Common myeloid progenitor, CD34-positive (primary cell): ENCODE measurements around the gene FNBP1L.

Experiments used
- CTCF ChIA-PET: fragments of 350-600 bp; sonication (Branson Sonifier 250); formaldehyde crosslinking; loops from one replicate; lab custom pipeline; 2021; ENCODE audit warnings: antibody characterized with exemption; lab: Charles Lee
- POLR2A ChIA-PET: fragments of 350-600 bp; sonication (Branson Sonifier 250); formaldehyde crosslinking; loops from one replicate; lab custom pipeline; 2021; ENCODE audit warnings: antibody characterized with exemption; lab: Charles Lee
- DNase-seq, 3 donors: peaks; one replicate each; pipeline versions ENCODE4 v3.0.0 to v3.0.0-alpha.2; 2013
- H3K27ac ChIP-seq, 2 experiments: 1 replicate in 1 of 2; 2 replicates in 1 of 2; pipeline ENCODE4 v1.7.0; 2013; ENCODE audit warnings: inconsistent platforms in 2 of 2, low read length in 2 of 2, mild to moderate bottlenecking in 2 of 2, low read depth in 1 of 2, moderate library complexity in 1 of 2; ENCODE audit not compliant: severe bottlenecking in 2 of 2, insufficient read depth in 1 of 2, poor library complexity in 1 of 2
- H3K27me3 ChIP-seq, 5 experiments: replicated peaks in 2 of 5; 1 replicate in 3 of 5; 2 replicates in 2 of 5; pipeline versions ENCODE4 v1.6.1 to v1.7.0; 2013; ENCODE audit warnings: low read length in 4 of 5, mild to moderate bottlenecking in 2 of 5, moderate library complexity in 2 of 5, inconsistent platforms in 1 of 5; ENCODE audit not compliant: insufficient read depth in 5 of 5, control insufficient read depth in 4 of 5
- H3K36me3 ChIP-seq, 4 experiments: 1 replicate in 2 of 4; 2 replicates in 2 of 4; pipeline versions ENCODE4 v1.6.1 to v1.7.0; 2013; ENCODE audit warnings: low read length in 3 of 4, control low read depth in 1 of 4, mild to moderate bottlenecking in 1 of 4; ENCODE audit not compliant: control insufficient read depth in 4 of 4, insufficient read depth in 4 of 4
- H3K4me1 ChIP-seq, 4 experiments: 1 replicate in 3 of 4; 2 replicates in 1 of 4; pipeline versions ENCODE4 v1.6.1 to v1.7.1; 2013; ENCODE audit warnings: low read length in 3 of 4, mild to moderate bottlenecking in 3 of 4, control low read depth in 1 of 4, inconsistent platforms in 1 of 4, moderate library complexity in 1 of 4; ENCODE audit not compliant: control insufficient read depth in 4 of 4, insufficient read depth in 4 of 4; ENCODE audit errors: control extremely low read depth in 1 of 4
- H3K4me3 ChIP-seq, 7 experiments: 1 replicate in 4 of 7; 2 replicates in 3 of 7; pipeline versions ENCODE4 v1.5.1 to v1.7.0; 2013; ENCODE audit warnings: mild to moderate bottlenecking in 7 of 7, low read length in 6 of 7, moderate library complexity in 6 of 7, inconsistent platforms in 2 of 7, low read depth in 2 of 7, control low read depth in 1 of 7; ENCODE audit not compliant: insufficient read depth in 4 of 7, control insufficient read depth in 1 of 7; ENCODE audit errors: extremely low read depth in 1 of 7
- H3K9me3 ChIP-seq, 5 experiments: 1 replicate in 4 of 5; 2 replicates in 1 of 5; pipeline versions ENCODE4 v1.6.1 to v1.7.1; 2013; ENCODE audit warnings: low read length in 4 of 5, mild to moderate bottlenecking in 2 of 5, inconsistent platforms in 1 of 5, low read depth in 1 of 5, moderate library complexity in 1 of 5; ENCODE audit not compliant: control insufficient read depth in 4 of 5, insufficient read depth in 2 of 5; ENCODE audit errors: control extremely low read depth in 1 of 5
- WGBS: methylation state at CpG from one replicate; pipeline ENCODE4 v1.1.5; 2013; ENCODE audit not compliant: insufficient coverage; 5-methylcytosine and 5-hydroxymethylcytosine counted together

The FNBP1L gene

DNA sequence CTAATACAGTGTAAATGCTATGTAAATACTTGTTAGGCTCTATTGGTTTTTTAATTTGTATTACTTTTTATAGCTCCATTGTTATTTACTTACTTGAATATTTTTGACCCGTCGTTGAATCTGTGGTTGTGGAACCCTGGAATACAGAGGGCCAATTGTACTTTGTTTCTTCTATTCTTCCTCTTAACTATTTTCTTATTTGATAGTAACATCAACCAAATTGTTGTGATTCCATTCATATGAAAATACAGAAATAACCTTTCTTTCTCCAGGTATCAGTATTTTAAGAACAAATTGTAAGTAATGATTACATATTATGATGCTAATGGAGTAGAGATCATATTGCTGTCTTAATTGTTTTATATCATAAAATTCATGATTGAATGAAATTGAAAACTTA lies 73.7 kb downstream of the FNBP1L start:
- Histone ChIP-seq H3K27ac (no peak overlapping the region), H3K9me3 (peaks cover 0 to 3% (median 0%) of the 10 kb centered on the region in 5 experiments), H3K4me3 (no peak overlapping the region), H3K36me3 (peaks cover 2 to 5% (median 5%) of the 10 kb centered on the region in 4 experiments), H3K27me3 (no peaks in the 10 kb centered on the region), H3K4me1 (peaks cover 0 to 11% (median 0%) of the 10 kb centered on the region in 4 experiments)
- no CpG with 5 or more reads among the region's 2 CpGs for WGBS
- no peak for DNase-seq
- ChIA-PET POLR2A (no interaction called here), CTCF (no interaction called here)

DNA sequence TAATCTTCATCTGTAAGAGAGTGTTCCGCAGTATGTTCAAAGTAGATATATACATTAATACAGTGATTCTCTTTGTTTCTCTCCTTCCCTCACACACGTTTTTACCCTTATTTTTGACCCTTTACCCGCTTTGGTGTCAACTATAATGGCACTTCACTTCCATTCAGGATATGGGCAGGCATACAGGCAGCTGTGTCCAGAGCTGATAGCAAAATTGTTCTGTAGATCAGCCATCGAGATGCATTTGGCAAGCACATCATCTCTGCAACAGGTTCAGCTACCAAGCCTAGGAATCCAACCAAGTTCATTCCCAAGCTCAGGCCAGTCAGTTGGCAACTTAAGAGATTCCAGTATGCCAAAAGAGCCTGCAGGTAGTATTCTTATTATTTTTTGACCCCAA lies 74.8 kb downstream of the FNBP1L start:
- H3K4me1 ChIP-seq, result peaks cover 0 to 11% (median 0%) of the 10 kb centered on the region in 4 experiments
- DNase-seq, result no peak
- peaks cover 2 to 5% (median 4%) of the 10 kb centered on the region in 4 experiments for H3K36me3 ChIP-seq
- H3K9me3 ChIP-seq, result peaks cover 0 to 3% (median 0%) of the 10 kb centered on the region in 5 experiments
- no peak overlapping the region for H3K27ac ChIP-seq
- H3K4me3 ChIP-seq, result no peak overlapping the region
- CTCF ChIA-PET, result no interaction called here
- H3K27me3 ChIP-seq, result no peaks in the 10 kb centered on the region
- POLR2A ChIA-PET, result no interaction called here
- WGBS, result 63% methylated on average over 2 of the region's 4 CpGs

DNA sequence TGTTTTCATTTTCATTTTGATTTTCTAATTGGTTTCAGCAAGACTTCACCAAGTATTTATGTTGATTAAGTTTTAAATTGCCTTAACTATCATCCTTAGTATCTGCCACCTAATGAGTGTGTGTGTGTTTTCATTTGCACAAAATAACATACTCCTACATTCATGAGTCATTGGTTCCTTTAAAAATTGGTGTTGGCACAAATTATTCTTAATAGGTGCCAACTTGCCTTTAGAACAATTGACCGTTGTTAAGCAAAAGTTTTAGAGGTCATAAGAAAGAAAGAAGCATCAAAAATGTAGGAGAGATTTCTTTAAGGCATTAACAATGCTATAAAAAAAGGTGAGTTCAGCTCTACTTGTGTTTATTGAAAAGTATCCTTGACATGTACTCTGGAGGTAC lies 77.5 kb downstream of the FNBP1L start:
- no peak overlapping the region for H3K27ac ChIP-seq
- no peak overlapping the region for H3K4me3 ChIP-seq
- CTCF ChIA-PET, result no interaction called here
- no peaks in the 10 kb centered on the region for H3K27me3 ChIP-seq
- peaks cover 0 to 3% (median 0%) of the 10 kb centered on the region in 5 experiments for H3K9me3 ChIP-seq
- H3K4me1 ChIP-seq, result peaks cover 0 to 4% (median 1%) of the 10 kb centered on the region in 4 experiments
- POLR2A ChIA-PET, result no interaction called here
- H3K36me3 ChIP-seq, result peaks cover 0 to 7% (median 5%) of the 10 kb centered on the region in 4 experiments
- no peak for DNase-seq
- 100% methylated on average over 1 of the region's 1 CpG for WGBS

GRCh38 chr1:93526431-93526830 lies 78.5 kb downstream of the FNBP1L start:
- POLR2A ChIA-PET, result no interaction called here
- H3K36me3 ChIP-seq, result peaks cover 0 to 8% (median 4%) of the 10 kb centered on the region in 4 experiments
- no peak overlapping the region for H3K27ac ChIP-seq
- no peaks in the 10 kb centered on the region for H3K9me3 ChIP-seq
- H3K27me3 ChIP-seq, result no peaks in the 10 kb centered on the region
- 83% methylated on average over 1 of the region's 2 CpGs for WGBS
- H3K4me3 ChIP-seq, result no peak overlapping the region
- DNase-seq, result no peak
- H3K4me1 ChIP-seq, result peaks cover 0 to 4% (median 1%) of the 10 kb centered on the region in 4 experiments
- CTCF ChIA-PET, result no interaction called here

- H3K4me3 ChIP-seq, result no peak overlapping the region
- H3K4me1 ChIP-seq, result peaks cover 0 to 4% (median 1%) of the 10 kb centered on the region in 4 experiments
- H3K27me3 ChIP-seq, result no peaks in the 10 kb centered on the region
- H3K27ac ChIP-seq, result no peak overlapping the region
- CTCF ChIA-PET, result no interaction called here
- peak in 2 of 3 donors; percentile 42 to 65 for DNase-seq
- POLR2A ChIA-PET, result no interaction called here
- WGBS, result 17% methylated on average over 1 of the region's 1 CpG
- peaks cover 2 to 10% (median 5%) of the 10 kb centered on the region in 4 experiments for H3K36me3 ChIP-seq
- H3K9me3 ChIP-seq, result no peaks in the 10 kb centered on the region
These were observed 80.5 kb downstream of the FNBP1L start for GRCh38 chr1:93528412-93528811.

DNA sequence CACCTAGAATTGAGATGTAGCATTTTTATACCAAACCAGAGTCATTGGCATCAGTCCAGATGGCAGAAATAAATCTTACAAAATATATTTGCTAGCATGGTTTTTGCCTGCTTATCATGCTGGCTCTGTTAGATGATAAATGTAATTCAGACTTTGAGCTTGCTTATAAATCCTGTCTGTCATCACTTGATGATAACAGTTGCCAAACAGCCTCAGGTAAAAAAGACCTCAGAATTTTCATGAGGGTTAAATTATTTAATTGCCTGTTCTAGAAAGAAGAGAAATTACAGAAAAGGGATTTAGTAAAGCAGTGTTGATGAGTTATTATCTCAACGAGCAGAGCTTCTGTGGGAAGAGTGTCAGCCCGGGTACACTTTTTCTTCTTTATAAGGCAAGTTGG lies 83.3 kb downstream of the FNBP1L start:
- Histone ChIP-seq H3K27ac (no peak overlapping the region), H3K36me3 (peaks cover 2 to 10% (median 5%) of the 10 kb centered on the region in 4 experiments), H3K4me3 (no peak overlapping the region), H3K4me1 (peaks cover 0 to 4% (median 1%) of the 10 kb centered on the region in 4 experiments), H3K27me3 (no peaks in the 10 kb centered on the region), H3K9me3 (no peaks in the 10 kb centered on the region)
- POLR2A ChIA-PET, result no interaction called here
- 15% methylated on average over 2 of the region's 2 CpGs for WGBS
- CTCF ChIA-PET, result interaction anchor here (1.3 kb wide), 1 partner anchor 83 kb away, joined by 3 read pairs; the partner anchor contains the start of gene FNBP1L
- no peak for DNase-seq

GRCh38 chr1:93532780-93533378 lies 85.0 kb downstream of the FNBP1L start:
- Histone ChIP-seq H3K4me3 (no peak overlapping the region), H3K36me3 (peaks cover 2 to 10% (median 5%) of the 10 kb centered on the region in 4 experiments), H3K4me1 (peaks cover 0 to 4% (median 3%) of the 10 kb centered on the region in 4 experiments), H3K27ac (no peak overlapping the region), H3K9me3 (no peaks in the 10 kb centered on the region), H3K27me3 (no peaks in the 10 kb centered on the region)
- ChIA-PET CTCF (no interaction called here), POLR2A (no interaction called here)
- DNase-seq, result no peak
- WGBS, result 100% methylated on average over 3 of the region's 3 CpGs
